HEK293 (cell line): ENCODE measurements around the gene ALB.

Experiments used
- CTCF ChIA-PET: fragments of 350-600 bp; formaldehyde crosslinking; extraction: SDS; loops from one replicate; lab custom pipeline; 2021; ENCODE audit warnings: antibody characterized with exemption; lab: Yijun Ruan, JAX
- POLR2A ChIA-PET: fragments of 300-600 bp; formaldehyde crosslinking; extraction: SDS; loops from one replicate; lab custom pipeline; 2020; ENCODE audit warnings: antibody characterized with exemption, inconsistent platforms; lab: Yijun Ruan, JAX
- H3K27ac ChIP-seq: fragments of 200-500 bp; sonication (Bioruptor generic); 2 replicates; pipeline ENCODE4 v1.5.1; 2014; ENCODE audit warnings: low read depth, low read length, control low read depth, inconsistent platforms; ENCODE audit errors: extremely low read depth
- H3K36me3 ChIP-seq, 2 experiments: fragments of 200-500 bp in 1 of 2; sonication (Bioruptor generic) in 1 of 2; 1 replicate in 1 of 2; 2 replicates in 1 of 2; pipeline ENCODE4 v1.5.1; 2014 to 2017; ENCODE audit warnings: inconsistent platforms in 2 of 2, low read length in 2 of 2; ENCODE audit not compliant: control insufficient read depth in 2 of 2, insufficient read depth in 1 of 2
- H3K4me1 ChIP-seq: fragments of 200-500 bp; sonication (Bioruptor generic); 2 replicates; pipeline ENCODE4 v1.5.1; 2014; ENCODE audit warnings: mild to moderate bottlenecking, low read length, inconsistent platforms; ENCODE audit not compliant: control insufficient read depth, insufficient read depth
- H3K4me3 ChIP-seq: 2 replicates; pipeline ENCODE4 v1.5.1; 2011; ENCODE audit warnings: low read depth, mild to moderate bottlenecking, control low read depth, low read length, moderate library complexity
- H3K9me3 ChIP-seq: fragments of 200-500 bp; sonication (Bioruptor generic); 2 replicates; pipeline ENCODE4 v1.5.1; 2014; ENCODE audit warnings: low read depth, low read length, inconsistent platforms; ENCODE audit not compliant: control insufficient read depth, insufficient read depth
- GFI1B ChIP-seq: fragments of 450-650 bp; formaldehyde crosslinking; IDR thresholded peaks from 2 replicates; pipeline ENCODE4 v1.5.1; 2016; ENCODE audit warnings: missing biosample characterization, missing genetic modification characterization
- GLIS2 ChIP-seq: fragments of 450-650 bp; formaldehyde crosslinking; IDR thresholded peaks from 2 replicates; pipeline ENCODE4 v1.5.1; 2016; ENCODE audit warnings: missing biosample characterization, missing genetic modification characterization
- HOXC10 ChIP-seq: sonication (generic); formaldehyde crosslinking; IDR thresholded peaks from 2 replicates; pipeline ENCODE4 v1.8.1; 2023; ENCODE audit warnings: mild to moderate bottlenecking, missing genetic modification reagents
- KLF1 ChIP-seq: fragments of 450-650 bp; formaldehyde crosslinking; IDR thresholded peaks from 2 replicates; pipeline ENCODE4 v1.5.1; 2016; ENCODE audit warnings: missing biosample characterization, missing genetic modification characterization
- KLF7 ChIP-seq: fragments of 450-650 bp; formaldehyde crosslinking; IDR thresholded peaks from 2 replicates; pipeline ENCODE4 v1.5.1; 2016; ENCODE audit warnings: missing biosample characterization, missing genetic modification characterization, borderline replicate concordance
- PRDM1 ChIP-seq: fragments of 450-650 bp; formaldehyde crosslinking; IDR thresholded peaks from 2 replicates; pipeline ENCODE4; 2016; ENCODE audit warnings: missing biosample characterization, missing genetic modification characterization
- SETDB1 ChIP-seq: IDR thresholded peaks from one replicate; pipeline ENCODE4 v1.6.1; 2017; ENCODE audit warnings: mild to moderate bottlenecking, low read length, moderate library complexity, mixed read lengths; ENCODE audit not compliant: insufficient read length
- SP2 ChIP-seq: fragments of 450-650 bp; formaldehyde crosslinking; IDR thresholded peaks from 2 replicates; pipeline ENCODE4 v1.5.1; 2016; ENCODE audit warnings: missing biosample characterization, missing genetic modification characterization
- ZBTB20 ChIP-seq: fragments of 450-650 bp; formaldehyde crosslinking; IDR thresholded peaks from 2 replicates; pipeline ENCODE4 v1.5.1; 2016; ENCODE audit warnings: missing biosample characterization, missing genetic modification characterization
- ZBTB44 ChIP-seq: fragments of 450-650 bp; IDR thresholded peaks from 2 replicates; pipeline ENCODE4 v1.5.1; 2018; ENCODE audit warnings: missing biosample characterization, mild to moderate bottlenecking, missing genetic modification characterization
- ZNF112 ChIP-seq: fragments of 450-650 bp; formaldehyde crosslinking; IDR thresholded peaks from 2 replicates; pipeline ENCODE4 v1.5.0; 2017; ENCODE audit warnings: missing biosample characterization, missing genetic modification characterization
- ZNF114 ChIP-seq: fragments of 450-650 bp; formaldehyde crosslinking; IDR thresholded peaks from 2 replicates; pipeline ENCODE4 v1.5.0; 2017; ENCODE audit warnings: missing biosample characterization, missing genetic modification characterization
- ZNF174 ChIP-seq: fragments of 450-650 bp; formaldehyde crosslinking; IDR thresholded peaks from 2 replicates; pipeline ENCODE4 v1.5.0; 2017; ENCODE audit warnings: missing biosample characterization, mild to moderate bottlenecking, missing genetic modification characterization
- ZNF19 ChIP-seq: fragments of 450-650 bp; formaldehyde crosslinking; IDR thresholded peaks from 2 replicates; pipeline ENCODE4; 2016; ENCODE audit warnings: missing biosample characterization, missing genetic modification characterization, low read depth
- ZNF292 ChIP-seq: fragments of 450-650 bp; formaldehyde crosslinking; IDR thresholded peaks from 2 replicates; pipeline ENCODE4 v1.5.1; 2016; ENCODE audit warnings: low read depth, missing biosample characterization, missing genetic modification characterization, borderline replicate concordance
- ZNF311 ChIP-seq: fragments of 450-650 bp; formaldehyde crosslinking; IDR thresholded peaks from 2 replicates; pipeline ENCODE4 v1.5.1; 2017; ENCODE audit warnings: missing biosample characterization, missing genetic modification characterization, borderline replicate concordance
- ZNF449 ChIP-seq: fragments of 450-650 bp; formaldehyde crosslinking; IDR thresholded peaks from 2 replicates; pipeline ENCODE4 v1.5.1; 2017; ENCODE audit warnings: missing biosample characterization, mild to moderate bottlenecking, missing genetic modification characterization, moderate library complexity
- ZNF521 ChIP-seq: fragments of 450-650 bp; formaldehyde crosslinking; IDR thresholded peaks from 2 replicates; pipeline ENCODE4 v1.5.1; 2017; ENCODE audit warnings: missing biosample characterization, mild to moderate bottlenecking, missing genetic modification characterization
- ZNF558 ChIP-seq: fragments of 450-650 bp; formaldehyde crosslinking; IDR thresholded peaks from 2 replicates; pipeline ENCODE4 v1.5.1; 2016; ENCODE audit warnings: missing biosample characterization, missing genetic modification characterization
- ZNF621 ChIP-seq: fragments of 450-650 bp; formaldehyde crosslinking; IDR thresholded peaks from 2 replicates; pipeline ENCODE4 v1.5.1; 2017; ENCODE audit warnings: missing biosample characterization, missing genetic modification characterization
- ZNF623 ChIP-seq: fragments of 450-650 bp; formaldehyde crosslinking; IDR thresholded peaks from 2 replicates; pipeline ENCODE4 v1.5.1; 2016; ENCODE audit warnings: missing biosample characterization, missing genetic modification characterization
- ZNF654 ChIP-seq: fragments of 450-650 bp; formaldehyde crosslinking; IDR thresholded peaks from 2 replicates; pipeline ENCODE4 v1.5.1; 2016; ENCODE audit warnings: low read depth, missing biosample characterization, missing genetic modification characterization
- ZNF670 ChIP-seq: fragments of 450-650 bp; formaldehyde crosslinking; IDR thresholded peaks from 2 replicates; pipeline ENCODE4 v1.5.1; 2016; ENCODE audit warnings: missing biosample characterization, missing genetic modification characterization, low read depth
- ZNF692 ChIP-seq: fragments of 450-650 bp; formaldehyde crosslinking; IDR thresholded peaks from 2 replicates; pipeline ENCODE4 v1.5.1; 2016; ENCODE audit warnings: missing biosample characterization, missing genetic modification characterization
- ZNF704 ChIP-seq: fragments of 450-650 bp; formaldehyde crosslinking; IDR thresholded peaks from 2 replicates; pipeline ENCODE4 v1.5.1; 2016; ENCODE audit warnings: missing biosample characterization, missing genetic modification characterization

ALB gene

GRCh38 chr4:73378887-73379286 lies 25.2 kb upstream of the ALB start:
- no peaks in the 10 kb centered on the region for H3K36me3 ChIP-seq
- POLR2A ChIA-PET, result no interaction called here
- CTCF ChIA-PET, result no interaction called here
- no peak overlapping the region for H3K4me3 ChIP-seq
- TF ChIP-seq ZNF704 (tag by site-specific recombination) (no peak), ZNF623 (tag by site-specific recombination) (no peak), SETDB1 (no peak), KLF7 (tag by site-specific recombination) (no peak), ZNF692 (tag by site-specific recombination) (no peak), GLIS2 (tag by site-specific recombination) (no peak), ZNF558 (no peak), ZNF292 (no peak), ZBTB44 (tag by site-specific recombination) (no peak), ZNF19 (tag by site-specific recombination) (no peak), ZNF449 (tag by site-specific recombination) (no peak), SP2 (tag by site-specific recombination) (no peak), HOXC10 (no peak)
- H3K9me3 ChIP-seq, result no peaks in the 10 kb centered on the region
- no peak overlapping the region for H3K27ac ChIP-seq
- H3K4me1 ChIP-seq, result no peaks in the 10 kb centered on the region

GRCh38 chr4:73379946-73380345 lies 24.1 kb upstream of the ALB start:
- no peaks in the 10 kb centered on the region for H3K36me3 ChIP-seq
- POLR2A ChIA-PET, result no interaction called here
- TF ChIP-seq ZNF654 (tag by site-specific recombination) (no peak), ZNF558 (no peak), ZNF621 (tag by site-specific recombination) (no peak), ZBTB20 (tag by site-specific recombination) (no peak), SP2 (tag by site-specific recombination) (no peak), ZNF174 (tag by site-specific recombination) (no peak), GFI1B (tag by site-specific recombination) (no peak), ZNF114 (no peak), ZBTB44 (tag by site-specific recombination) (no peak), PRDM1 (tag by site-specific recombination) (no peak), ZNF670 (no peak), ZNF112 (no peak), ZNF521 (tag by site-specific recombination) (no peak), KLF1 (no peak), ZNF311 (tag by site-specific recombination) (no peak)
- H3K9me3 ChIP-seq, result no peaks in the 10 kb centered on the region
- no peak overlapping the region for H3K27ac ChIP-seq
- no peaks in the 10 kb centered on the region for H3K4me1 ChIP-seq
- no peak overlapping the region for H3K4me3 ChIP-seq
- CTCF ChIA-PET, result no interaction called here
